COR-L47 (cell line): ENCODE results near the gene RAB17.
"Not testable (repeated sequence)": the region's sequence is repeated elsewhere in the genome, so short reads cannot be mapped to it uniquely, and the experiment has no call there.

Source experiments
- DNase-seq: peaks from one replicate; lab custom pipeline; 2025; lab: John Stamatoyannopoulos, UW

RAB17 gene

DNA sequence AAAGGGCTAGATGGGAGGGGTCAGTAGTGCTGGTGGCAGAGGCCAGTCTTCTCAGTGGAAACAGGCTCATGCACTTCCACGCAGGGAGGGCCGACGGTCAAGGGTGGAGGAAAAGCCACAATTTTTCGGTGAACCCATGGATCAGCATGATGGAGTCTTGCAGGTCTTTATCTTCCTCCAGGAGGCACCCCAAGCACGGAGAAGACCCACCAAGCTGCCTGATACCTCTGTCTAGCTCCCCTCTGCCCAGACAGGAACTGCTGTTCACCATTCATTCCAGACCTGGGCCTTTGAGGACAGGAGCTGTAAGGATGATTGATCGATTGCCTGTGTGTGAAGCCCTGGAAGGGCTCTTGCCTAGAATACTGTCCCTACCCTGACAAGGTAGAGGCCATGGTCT lies 34.0 kb upstream of the RAB17 start:
- no peak for DNase-seq

DNA sequence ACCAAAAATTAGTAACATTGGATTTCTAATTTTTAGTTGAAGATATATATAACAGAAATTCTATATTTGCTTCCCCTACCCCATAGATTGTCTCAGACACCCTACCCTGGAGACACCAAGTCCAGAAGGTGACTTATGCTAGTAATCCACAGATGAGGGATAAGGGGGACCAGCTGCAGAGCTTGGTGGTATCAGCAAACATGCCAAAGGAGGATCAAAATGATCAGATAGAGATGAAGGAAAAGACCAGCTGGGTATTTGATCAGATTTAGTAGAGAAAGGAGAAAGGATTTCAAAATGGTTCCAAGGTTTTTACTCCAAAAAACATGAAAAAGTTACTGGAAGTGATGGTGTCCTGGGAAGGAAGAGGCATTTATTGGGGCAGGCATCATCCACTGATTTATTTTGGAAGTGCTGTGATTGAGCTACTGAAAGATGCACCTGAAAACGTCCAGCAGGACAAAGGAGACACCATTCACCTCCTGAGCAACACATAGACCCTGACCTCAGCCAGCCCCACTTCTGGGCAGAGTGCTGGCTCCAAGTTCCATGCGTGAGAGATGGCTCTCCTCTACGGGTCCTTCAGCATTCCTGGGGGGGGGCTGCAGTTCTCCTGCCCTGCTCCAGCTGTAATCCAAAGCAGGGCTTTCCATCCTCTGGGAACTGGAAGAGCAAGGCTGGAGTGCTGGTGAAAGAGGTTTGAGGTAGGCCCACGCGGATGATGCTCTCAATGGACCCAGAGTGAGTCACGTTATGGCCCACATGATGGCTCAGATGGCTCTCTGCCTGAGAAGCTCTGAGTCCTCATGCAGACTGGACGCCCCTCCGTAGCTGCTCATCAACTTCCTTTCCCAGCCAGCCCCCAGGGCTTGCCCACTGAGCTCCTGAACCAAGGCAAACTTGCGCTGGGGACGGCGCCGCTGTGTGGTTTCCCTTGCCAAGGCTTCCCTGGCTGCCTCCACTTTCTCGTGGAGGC lies 33.2 kb upstream of the RAB17 start:
- no peak for DNase-seq

DNA sequence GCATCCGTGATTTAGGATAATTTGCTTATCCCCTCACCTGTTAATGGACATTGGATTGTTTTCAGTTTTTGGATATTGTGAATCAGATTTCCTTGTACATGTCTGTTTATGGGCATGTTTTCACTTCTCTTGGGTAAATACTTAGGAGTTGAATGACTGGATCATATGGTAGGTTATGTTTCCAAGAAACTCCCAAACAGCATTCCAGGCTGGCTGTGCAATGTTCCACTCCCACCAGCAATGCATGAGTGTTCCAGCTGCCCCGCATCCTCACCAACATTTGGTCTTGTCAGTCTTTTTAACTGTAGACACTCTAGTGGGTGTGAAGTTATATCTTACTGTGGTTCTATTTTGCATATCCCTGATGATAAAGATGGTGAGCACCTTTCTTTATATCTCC lies 27.9 kb upstream of the RAB17 start:
- DNase-seq: no peak

GRCh38 chr2:237617587-237617982 lies 27.1 kb upstream of the RAB17 start:
- DNase-seq: no peak

GRCh38 chr2:237616734-237617586 lies 26.4 kb upstream of the RAB17 start:
- DNase-seq: no peak

DNA sequence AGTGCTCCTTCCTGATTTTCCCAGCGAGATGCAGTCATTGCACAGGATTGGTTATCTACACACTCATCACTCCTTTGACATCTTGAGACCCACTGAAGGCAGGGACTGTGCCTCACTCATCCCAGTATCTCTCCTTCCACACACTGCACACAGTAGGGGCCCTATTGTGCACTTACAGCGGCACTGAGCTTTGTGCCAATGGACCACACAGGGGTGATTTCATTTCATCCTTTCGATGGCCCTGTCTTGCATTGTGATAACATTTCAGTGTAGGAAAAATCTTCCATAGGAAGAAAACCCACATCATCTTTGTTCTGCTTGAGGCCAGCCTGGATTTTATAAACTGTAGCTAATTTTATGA lies 25.8 kb upstream of the RAB17 start:
- no peak for DNase-seq

GRCh38 chr2:237615631-237616249 lies 25.2 kb upstream of the RAB17 start:
- no peak for DNase-seq

DNA sequence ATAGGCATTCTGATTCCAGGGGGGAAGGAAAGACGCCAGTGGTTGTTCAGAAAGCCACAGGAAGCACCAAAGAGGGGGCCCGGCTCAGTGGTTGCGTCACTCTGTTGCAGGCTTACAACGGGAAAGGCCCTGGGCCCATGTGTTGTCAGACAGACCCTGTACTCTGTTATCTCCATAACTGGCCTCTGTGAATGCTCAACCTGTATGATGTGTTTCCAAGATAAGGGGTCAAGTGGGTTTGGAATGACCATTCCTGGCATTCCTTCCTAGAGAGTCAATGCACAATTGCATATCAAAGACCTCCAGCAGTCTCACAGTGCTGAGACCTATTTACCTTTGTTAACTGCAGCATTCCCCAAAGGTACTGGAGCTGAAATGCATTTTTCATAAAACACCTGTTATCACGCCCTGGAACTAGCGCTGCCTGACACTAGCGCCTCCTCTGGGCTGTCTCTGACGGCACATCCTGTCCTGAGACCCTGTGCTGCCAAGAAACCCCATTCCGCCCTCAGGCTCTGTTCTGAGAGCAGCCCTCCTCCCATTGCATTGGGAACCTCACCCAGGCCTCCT lies 23.7 kb upstream of the RAB17 start:
- no peak for DNase-seq

DNA sequence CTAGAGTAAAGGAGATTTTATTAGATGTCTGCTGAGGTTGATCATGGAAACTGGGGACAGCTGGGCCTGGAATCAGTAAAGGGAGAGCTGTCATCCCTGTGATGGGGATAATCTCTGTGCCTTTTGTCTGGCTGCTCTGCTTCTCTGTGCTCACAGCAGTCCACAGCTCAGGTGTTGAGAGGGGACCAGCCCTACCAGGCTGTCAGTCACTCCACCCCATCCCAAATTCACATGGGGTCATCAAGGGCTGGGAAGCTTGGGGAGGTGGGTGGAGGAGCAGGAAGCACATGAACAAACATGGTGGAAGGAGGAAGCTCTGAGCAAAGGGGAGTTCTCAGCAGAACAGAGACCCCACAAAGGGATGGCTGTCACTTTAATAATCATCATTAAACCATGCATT lies 23.1 kb upstream of the RAB17 start:
- no peak for DNase-seq

DNA sequence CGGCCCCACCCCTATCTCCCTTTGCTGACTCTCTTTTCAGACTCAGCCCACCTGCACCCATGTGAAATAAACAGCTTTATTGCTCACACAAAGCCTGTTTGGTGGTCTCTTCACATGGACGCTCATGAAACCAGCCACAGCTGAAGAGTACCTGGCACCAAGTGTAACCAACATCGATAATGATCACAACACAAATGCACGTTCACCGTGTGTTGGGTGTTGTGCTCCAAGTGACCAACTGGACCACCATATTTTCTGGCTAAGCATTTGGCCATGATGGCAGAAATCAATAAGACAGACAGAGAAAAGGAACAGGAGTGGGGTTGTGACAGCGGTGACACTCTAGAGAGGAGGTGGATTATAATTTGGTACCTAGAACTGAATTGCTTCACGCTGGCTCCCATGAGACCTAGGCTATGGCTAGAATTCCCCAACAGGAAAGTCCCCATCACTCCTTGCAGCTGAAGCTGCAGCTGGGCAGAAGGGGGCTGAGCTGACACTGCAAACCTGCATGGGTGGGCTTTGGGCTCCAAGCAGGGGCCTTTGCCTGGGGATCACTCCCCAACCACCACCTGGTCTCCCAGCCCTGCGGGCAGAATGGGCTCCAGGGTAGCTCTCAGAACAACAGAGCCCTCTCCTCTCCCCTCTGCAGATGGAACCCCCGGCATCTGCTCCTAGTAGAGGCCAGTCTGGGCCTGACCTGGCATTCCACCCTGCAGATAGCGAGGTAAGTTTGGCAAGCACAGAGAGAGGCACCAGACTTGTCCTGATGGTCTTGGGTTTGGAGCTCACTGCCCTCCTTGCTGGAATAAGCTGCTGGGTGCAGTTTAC lies 22.2 kb upstream of the RAB17 start:
- DNase-seq: no peak

DNA sequence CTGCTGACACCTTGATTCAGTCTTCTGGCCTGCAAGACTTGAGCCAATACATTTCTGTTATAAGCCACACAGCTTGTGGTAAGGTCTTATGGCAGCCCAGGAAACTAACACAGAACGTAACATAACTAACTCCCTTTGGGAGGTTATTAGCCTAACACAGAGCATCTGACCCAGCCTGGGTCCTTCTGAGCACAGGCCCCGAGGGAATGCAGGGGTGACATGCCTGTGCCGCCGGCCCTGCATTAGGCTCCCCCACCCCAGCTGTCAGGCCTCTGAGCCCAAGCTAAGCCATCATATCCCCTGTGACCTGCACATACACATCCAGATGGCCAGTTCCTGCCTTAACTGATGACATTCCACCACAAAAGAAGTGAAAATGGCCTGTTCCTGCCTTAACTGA lies 16.0 kb upstream of the RAB17 start:
- not testable (repeated sequence) for DNase-seq

GRCh38 chr2:237604960-237605359 lies 14.4 kb upstream of the RAB17 start:
- DNase-seq: no peak

- no peak for DNase-seq
Observed at GRCh38 chr2:237604391-237604790, 13.9 kb upstream of the RAB17 start.

GRCh38 chr2:237603718-237604362 lies 13.3 kb upstream of the RAB17 start:
- DNase-seq: no peak

GRCh38 chr2:237603049-237603717 lies 12.6 kb upstream of the RAB17 start:
- DNase-seq: no peak

- DNase-seq: no peak
Observed at GRCh38 chr2:237602409-237602808, 11.9 kb upstream of the RAB17 start.

GRCh38 chr2:237601453-237602116 lies 11.1 kb upstream of the RAB17 start:
- DNase-seq: no peak

DNA sequence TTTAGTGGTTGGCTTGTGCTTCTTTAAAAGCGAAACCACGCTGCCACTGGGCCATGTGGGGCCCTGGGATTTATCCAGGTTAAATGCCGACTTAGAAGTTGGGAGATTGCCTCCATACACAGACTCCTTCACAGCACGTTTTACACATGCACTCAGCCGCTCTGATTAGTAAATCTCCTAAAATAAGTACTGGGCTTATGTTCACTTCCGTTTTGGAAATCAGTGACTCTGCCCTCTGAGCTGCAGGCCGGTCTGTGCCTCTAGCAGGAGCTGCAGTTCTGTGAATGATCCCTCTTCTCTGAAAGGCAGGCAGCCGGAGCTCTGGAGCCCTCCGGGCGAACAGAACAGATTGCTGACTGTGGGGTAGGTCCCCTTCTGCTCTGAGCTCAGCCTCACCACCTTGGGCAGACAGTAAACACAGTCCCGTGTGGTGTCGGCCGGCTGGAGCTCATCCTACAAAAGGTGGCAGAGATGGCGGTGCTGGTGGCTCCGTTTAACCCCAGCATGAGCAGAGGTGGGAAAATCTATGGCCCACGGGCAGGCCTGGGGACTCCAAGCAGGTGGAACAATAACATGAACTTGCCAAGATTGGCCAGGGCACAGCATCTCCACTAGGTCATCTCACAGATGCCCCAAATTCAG lies 9.8 kb upstream of the RAB17 start:
- DNase-seq: no peak

DNA sequence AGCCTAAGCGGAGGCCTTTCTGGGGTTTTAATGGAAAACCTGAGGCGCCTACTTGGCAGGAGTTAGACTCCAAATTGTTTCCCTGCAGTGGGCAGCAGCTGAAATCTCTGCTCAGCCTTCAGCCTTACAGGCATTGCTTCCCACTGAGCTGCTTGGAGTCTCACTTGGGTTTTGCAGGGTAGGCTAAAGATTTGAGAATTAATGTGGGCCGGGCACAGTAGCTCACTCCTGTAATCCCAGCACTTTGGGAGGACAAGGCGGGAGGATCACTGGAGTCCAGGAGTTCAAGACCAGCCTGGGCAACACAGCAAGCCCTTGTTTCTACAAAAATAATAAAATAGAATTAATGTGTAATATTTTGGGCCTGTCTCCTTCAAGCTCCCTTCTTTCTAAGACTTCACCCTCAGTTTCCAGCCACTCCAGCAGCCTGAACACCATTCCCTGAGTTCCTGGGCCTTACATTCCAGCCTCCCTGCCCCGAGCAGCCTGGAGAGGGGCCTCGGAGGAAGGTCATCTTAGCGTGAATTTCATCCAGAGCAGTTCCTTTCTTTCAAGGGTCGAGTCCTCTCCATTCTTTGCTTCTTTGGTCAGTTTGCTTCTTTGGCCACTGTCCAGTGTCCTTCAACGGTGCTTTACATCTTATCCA lies 9.1 kb upstream of the RAB17 start:
- DNase-seq: no peak
